Activated CD8-positive, alpha-beta memory T cell treated with anti-CD3 and anti-CD28 coated beads for 1 hour (primary cell): ENCODE data around the gene PRF1.

Experiments
- DNase-seq, 2 donors: peaks; one replicate each; pipeline ENCODE4 v3.0.0-alpha.2; 2020; ENCODE audit warnings: low read depth in 1 of 2; ENCODE audit errors: extremely low read depth in 1 of 2

The PRF1 gene

GRCh38 chr10:70561558-70561957 lies 41.0 kb downstream of the PRF1 start:
- no peak for DNase-seq

GRCh38 chr10:70561070-70561469 lies 41.5 kb downstream of the PRF1 start:
- DNase-seq, result no peak

- no peak for DNase-seq
These were observed 42.0 kb downstream of the PRF1 start for GRCh38 chr10:70560511-70560941.

GRCh38 chr10:70559861-70560260 lies 42.7 kb downstream of the PRF1 start:
- no peak for DNase-seq

- DNase-seq, result peak; percentile 44 to 52
These were observed 43.4 kb downstream of the PRF1 start for GRCh38 chr10:70558871-70559810.

- no peak for DNase-seq
These were observed 44.2 kb downstream of the PRF1 start for GRCh38 chr10:70558295-70558694.

- DNase-seq, result no peak
These were observed 44.7 kb downstream of the PRF1 start for GRCh38 chr10:70557876-70558275.

GRCh38 chr10:70557086-70557845 lies 45.3 kb downstream of the PRF1 start:
- DNase-seq, result no peak

- no peak for DNase-seq
These were observed 47.2 kb downstream of the PRF1 start for GRCh38 chr10:70555371-70555770.

- DNase-seq, result no peak
These were observed 50.0 kb downstream of the PRF1 start for GRCh38 chr10:70552586-70552985.

- DNase-seq, result no peak
These were observed 50.5 kb downstream of the PRF1 start for GRCh38 chr10:70551971-70552422.

- DNase-seq, result no peak
These were observed 51.1 kb downstream of the PRF1 start for GRCh38 chr10:70551466-70551865.

GRCh38 chr10:70550459-70550858 lies 52.1 kb downstream of the PRF1 start:
- no peak for DNase-seq

- peak; percentile 26 to 56 for DNase-seq
These were observed 52.5 kb downstream of the PRF1 start for GRCh38 chr10:70549962-70550458.

GRCh38 chr10:70549351-70549961 lies 53.1 kb downstream of the PRF1 start:
- no peak for DNase-seq
